ENCODE results near the gene CCDC102A.

GRCh38 chr16:57568173-57568678, 31.9 kb upstream of the CCDC102A start:
- no peak for TF ChIP-seq CTCF (IDR thresholded peaks at IDR 0.05)
- no peak for TF ChIP-seq POLR2A (IDR thresholded peaks at IDR 0.05)
